Prostate gland (tissue), 2 donors: Measurements from ENCODE around the gene COA7.

Experiments used
- CTCF ChIP-seq, 4 experiments: fragments of 200-600 bp in 2 of 4; fragments of 450-650 bp in 2 of 4; sonication (generic) in 2 of 4; IDR thresholded peaks; 1 replicate in 3 of 4; 2 replicates in 1 of 4; pipeline ENCODE4 v1.5.1; 2016 to 2019; ENCODE audit warnings: antibody characterized with exemption in 4 of 4, mild to moderate bottlenecking in 2 of 4, moderate library complexity in 2 of 4
- POLR2AphosphoS5 ChIP-seq: sonication (generic); formaldehyde crosslinking; IDR thresholded peaks from one replicate; pipeline ENCODE4 v1.6.1; 2017; ENCODE audit warnings: antibody characterized with exemption

DNA sequence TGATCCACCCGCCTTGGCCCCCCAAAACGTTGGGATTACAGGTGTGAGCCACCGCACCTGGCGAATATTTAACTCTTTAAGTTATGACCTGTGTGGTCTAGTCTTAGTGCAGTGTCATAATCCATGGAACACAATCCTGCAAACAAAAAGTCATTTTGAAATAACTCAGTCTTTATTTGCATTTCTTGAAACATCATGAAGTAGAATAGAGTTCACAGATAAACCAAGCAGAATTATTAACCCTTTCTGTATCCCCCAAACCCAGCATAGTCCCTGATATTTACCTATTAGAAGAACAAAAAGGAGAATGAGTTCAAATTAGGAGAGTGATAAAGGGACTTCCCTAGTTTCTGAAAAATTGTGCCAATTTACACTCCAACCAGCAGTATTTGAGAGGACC, 48.0 kb upstream of the COA7 start:
- TF ChIP-seq CTCF (IDR thresholded peaks at IDR 0.05) = no peak
- no peak for TF ChIP-seq POLR2AphosphoS5
